ENCODE measurements around the gene PTPRS.
A peak's percentile ranks its signal among the peaks of the same experiment; 100 is the strongest.

The PTPRS gene

GRCh38 chr19:5355076-5355475 lies 14.5 kb upstream of the PTPRS start:
- DNase-seq (ENCODE audit: low read depth): no peak

- no peak for DNase-seq (ENCODE audit: low read depth)
Measured at GRCh38 chr19:5354403-5354802, 13.8 kb upstream of the PTPRS start.

- no peak for DNase-seq (ENCODE audit: low read depth)
Measured at GRCh38 chr19:5352229-5352763, 11.7 kb upstream of the PTPRS start.

GRCh38 chr19:5351731-5352228 lies 11.2 kb upstream of the PTPRS start:
- DNase-seq (ENCODE audit: low read depth): no peak

GRCh38 chr19:5349041-5349440 lies 8.4 kb upstream of the PTPRS start:
- no peak for DNase-seq (ENCODE audit: low read depth)

GRCh38 chr19:5345895-5346386 lies 5.3 kb upstream of the PTPRS start:
- no peak for DNase-seq (ENCODE audit: low read depth)

GRCh38 chr19:5343848-5344247 lies 3.2 kb upstream of the PTPRS start:
- DNase-seq (ENCODE audit: low read depth): peak; percentile 70

GRCh38 chr19:5342573-5343201 lies 2.1 kb upstream of the PTPRS start:
- DNase-seq (ENCODE audit: low read depth): no peak

GRCh38 chr19:5341981-5342380 lies 1.4 kb upstream of the PTPRS start:
- DNase-seq (ENCODE audit: low read depth): no peak

- no peak for DNase-seq (ENCODE audit: low read depth)
Measured at GRCh38 chr19:5341448-5341820, 822 bp upstream of the PTPRS start.

- no peak for DNase-seq (ENCODE audit: low read depth)
Measured at GRCh38 chr19:5339950-5340636, 519 bp downstream of the PTPRS start.

GRCh38 chr19:5339198-5339949 lies 1.2 kb downstream of the PTPRS start:
- DNase-seq (ENCODE audit: low read depth): no peak

GRCh38 chr19:5338656-5339197 lies 1.9 kb downstream of the PTPRS start:
- DNase-seq (ENCODE audit: low read depth): no peak

GRCh38 chr19:5337708-5338655 lies 2.6 kb downstream of the PTPRS start:
- no peak for DNase-seq (ENCODE audit: low read depth)

GRCh38 chr19:5337126-5337525 lies 3.5 kb downstream of the PTPRS start:
- DNase-seq (ENCODE audit: low read depth): no peak

GRCh38 chr19:5336195-5336965 lies 4.2 kb downstream of the PTPRS start:
- DNase-seq (ENCODE audit: low read depth): no peak

- no peak for DNase-seq (ENCODE audit: low read depth)
Measured at GRCh38 chr19:5335593-5335992, 5.0 kb downstream of the PTPRS start.

- DNase-seq (ENCODE audit: low read depth): no peak
Measured at GRCh38 chr19:5334824-5335500, 5.7 kb downstream of the PTPRS start.

GRCh38 chr19:5334366-5334739 lies 6.3 kb downstream of the PTPRS start:
- DNase-seq (ENCODE audit: low read depth): no peak

Data from GM04504 (cell line).